CD4-positive, alpha-beta T cell treated with Interleukin-4 for 4 hours (primary cell): ENCODE measurements around the gene LSM6.

Source experiments
- DNase-seq: peaks from one replicate; pipeline ENCODE4 v3.0.0-alpha.2; 2020

The LSM6 gene

GRCh38 chr4:146186596-146186995 lies 11.1 kb downstream of the LSM6 start:
- DNase-seq = no peak

- DNase-seq = no peak
Observed at GRCh38 chr4:146190456-146190855, 14.9 kb downstream of the LSM6 start.

GRCh38 chr4:146191766-146192458 lies 16.4 kb downstream of the LSM6 start:
- DNase-seq = no peak

GRCh38 chr4:146193628-146194027 lies 18.1 kb downstream of the LSM6 start:
- DNase-seq = no peak

GRCh38 chr4:146194212-146194611 lies 18.7 kb downstream of the LSM6 start:
- no peak for DNase-seq

- no peak for DNase-seq
Observed at GRCh38 chr4:146202665-146203064, 27.1 kb downstream of the LSM6 start.

- no peak for DNase-seq
Observed at GRCh38 chr4:146207410-146207809, 31.9 kb downstream of the LSM6 start.

GRCh38 chr4:146210890-146211289 lies 35.4 kb downstream of the LSM6 start:
- DNase-seq = no peak

GRCh38 chr4:146211440-146211839 lies 35.9 kb downstream of the LSM6 start:
- DNase-seq = no peak

- no peak for DNase-seq
Observed at GRCh38 chr4:146212781-146213180, 37.3 kb downstream of the LSM6 start.

GRCh38 chr4:146214238-146214637 lies 38.7 kb downstream of the LSM6 start, which contains the start of gene REELD1:
Gene REELD1 (plus strand): TSS chr4:146214538. CDS start chr4:146216953, 2,415 bp downstream.
- no peak for DNase-seq

GRCh38 chr4:146222313-146222712 lies 46.8 kb downstream of the LSM6 start:
- DNase-seq = no peak

- DNase-seq = no peak
Observed at GRCh38 chr4:146224326-146224966, 48.9 kb downstream of the LSM6 start.

- no peak for DNase-seq
Observed at GRCh38 chr4:146229406-146229805, 53.9 kb downstream of the LSM6 start.

- DNase-seq = no peak
Observed at GRCh38 chr4:146232131-146232722, 56.7 kb downstream of the LSM6 start.

GRCh38 chr4:146235654-146236177 lies 60.2 kb downstream of the LSM6 start:
- no peak for DNase-seq

- DNase-seq = no peak
Observed at GRCh38 chr4:146236216-146236615, 60.7 kb downstream of the LSM6 start.

- DNase-seq = no peak
Observed at GRCh38 chr4:146237092-146237491, 61.6 kb downstream of the LSM6 start.

GRCh38 chr4:146238107-146238506 lies 62.6 kb downstream of the LSM6 start:
- DNase-seq = no peak
